ENCODE results near the gene SPINK14.

Gene SPINK14

DNA sequence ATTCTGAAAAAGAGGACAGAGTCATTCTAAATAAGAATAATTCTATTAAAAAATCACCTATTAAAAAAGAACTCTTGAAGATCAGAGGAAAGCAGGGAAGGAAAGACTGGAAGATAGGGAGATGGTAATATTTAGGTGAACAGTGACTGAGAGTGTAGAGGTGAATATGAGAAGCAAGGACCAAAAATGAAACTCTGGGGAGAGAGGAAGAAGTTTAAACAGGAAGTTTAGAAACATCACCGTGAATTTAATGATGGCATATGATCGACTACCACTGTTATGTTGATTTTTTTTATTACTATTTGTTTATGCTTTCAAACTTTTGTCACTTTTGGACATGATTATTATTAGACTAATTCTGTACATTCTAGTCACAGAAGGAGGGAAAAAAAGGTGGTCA, 32.8 kb downstream of the SPINK14 start:
- peak in 1 of 2 donors; percentile 29 for DNase-seq

GRCh38 chr5:148202531-148203203, 34.3 kb downstream of the SPINK14 start, which contains the start of gene SPINK6:
Gene SPINK6 (plus strand): TSS chr5:148203042. CDS start chr5:148203097, 55 bp downstream.
- DNase-seq, result no peak

DNA sequence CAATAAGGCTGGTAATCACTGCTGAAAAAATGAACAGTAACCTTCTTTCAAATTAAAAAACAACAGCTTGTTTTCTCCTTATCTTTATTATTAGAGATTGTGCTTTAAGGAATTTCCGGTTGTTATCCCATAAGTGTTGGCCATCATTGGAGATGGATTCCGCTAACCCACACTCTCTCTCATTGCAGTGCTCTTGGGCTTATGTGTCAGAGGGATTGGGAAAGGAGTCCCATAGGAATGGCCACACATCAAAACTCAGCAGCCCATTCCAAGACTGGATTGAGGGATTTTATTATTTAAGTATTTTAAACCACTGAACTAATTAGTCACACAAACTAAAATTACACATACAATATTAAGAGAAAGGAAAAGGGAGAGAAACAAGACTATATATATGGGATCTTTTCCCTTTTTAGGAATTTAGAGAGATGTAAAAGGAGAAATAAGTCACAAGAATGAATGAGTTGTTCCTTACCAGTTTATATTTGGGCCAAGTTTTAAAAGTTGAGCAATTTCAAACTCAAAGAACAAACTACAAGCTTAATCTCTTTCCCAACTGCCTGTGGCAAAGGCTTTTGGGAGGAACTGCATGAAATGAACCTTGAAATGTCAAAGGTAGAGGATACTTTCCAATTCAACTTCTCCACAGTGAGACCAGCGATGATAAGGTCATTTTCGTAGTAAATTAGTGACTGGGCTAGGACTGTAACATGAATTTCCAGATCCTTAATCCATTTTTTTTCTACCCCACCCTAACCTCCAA, 36.9 kb downstream of the SPINK14 start:
- DNase-seq, result peak; percentile 63 to 78

DNA sequence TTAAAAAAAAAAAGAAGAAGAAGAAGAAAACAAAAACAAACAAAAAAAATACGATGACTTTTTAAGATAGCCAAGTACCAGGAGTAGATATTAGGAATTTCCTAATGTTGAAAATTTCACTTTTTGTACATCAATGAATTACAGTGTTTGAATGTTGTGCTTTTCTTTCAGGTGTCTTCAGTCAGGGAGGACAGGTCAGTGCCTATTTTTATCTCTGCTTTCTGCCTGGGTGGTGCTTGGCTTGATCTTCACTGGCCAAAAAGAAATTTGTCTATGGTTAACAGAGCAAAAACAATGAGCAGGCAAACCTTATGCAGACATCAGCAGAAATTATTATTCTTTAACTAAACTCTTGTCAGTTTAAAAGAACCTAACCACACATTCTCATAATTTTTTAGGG, 37.5 kb downstream of the SPINK14 start:
- DNase-seq, result no peak

DNA sequence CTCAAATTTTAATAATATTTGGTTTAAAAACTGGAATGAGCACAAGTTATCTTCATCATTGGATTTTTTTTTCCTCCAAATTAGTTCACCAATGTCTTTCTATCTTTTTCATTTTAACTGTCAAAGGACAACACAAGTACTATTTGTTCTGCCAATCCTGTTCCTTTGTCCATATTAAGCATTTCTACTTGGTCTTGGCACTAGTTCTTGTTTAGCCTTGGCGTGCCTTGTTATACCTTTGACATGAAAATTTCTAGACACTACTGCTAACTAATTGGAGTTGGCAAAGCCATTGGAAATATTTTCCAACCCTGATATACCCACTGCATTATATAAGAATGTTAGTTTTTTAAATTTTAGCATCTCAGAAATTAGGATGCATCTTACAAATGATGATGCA, 38.3 kb downstream of the SPINK14 start:
- no peak for DNase-seq

DNA sequence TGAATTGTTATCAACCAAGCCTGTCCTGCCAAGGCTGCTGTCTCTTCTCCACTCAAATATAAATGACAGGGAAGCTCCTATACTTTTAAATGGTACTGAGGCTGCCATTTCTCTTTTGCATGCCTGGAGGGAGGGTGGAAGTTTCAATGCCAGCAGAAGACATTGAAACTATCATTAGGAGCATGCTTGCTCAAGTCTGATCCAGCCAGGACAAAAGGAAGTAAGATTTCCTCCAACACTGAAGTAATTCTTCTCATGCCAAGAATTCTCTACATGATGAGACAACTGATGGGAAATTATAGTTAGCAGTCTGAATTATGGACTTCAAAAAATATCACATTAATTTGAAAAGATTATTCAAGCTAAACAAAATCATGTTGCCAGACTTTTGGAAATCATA, 39.9 kb downstream of the SPINK14 start:
- peak in 1 of 2 donors; percentile 11 for DNase-seq

GRCh38 chr5:148209151-148209770, 40.9 kb downstream of the SPINK14 start:
- peak; percentile 21 to 43 for DNase-seq

- DNase-seq, result no peak
These were observed 46.4 kb downstream of the SPINK14 start for GRCh38 chr5:148214665-148215185.

GRCh38 chr5:148221508-148221907, 53.2 kb downstream of the SPINK14 start:
- DNase-seq, result no peak

GRCh38 chr5:148224117-148224742, 55.9 kb downstream of the SPINK14 start:
- DNase-seq, result no peak
